ENCODE measurements around the gene ITPR2. TPM values are rescaled to one million over a fixed set of nuclear protein-coding genes. Genes with fewer than 3 reads are reported as not detected.

The ITPR2 gene
- total RNA-seq, 2 donors from 2014 or later, result 14.8 to 74.4 TPM

GRCh38 chr12:26573225-26573909, 259.6 kb downstream of the ITPR2 start:
- no peak for TF ChIP-seq CTCF (conservative IDR thresholded peaks at IDR 0.05)
- Histone ChIP-seq H3K27ac (ENCODE audit: low read depth, low read length) (no peak overlapping the region), H3K36me3 (ENCODE audit: control insufficient read depth, insufficient read depth, low read length) (no peaks in the 10 kb centered on the region), H3K4me1 (ENCODE audit: control insufficient read depth, insufficient read depth, low read length) (peaks cover 11% of the 10 kb centered on the region), H3K27me3 (ENCODE audit: control insufficient read depth, insufficient read depth, low read length, poor library complexity, severe bottlenecking) (no peaks in the 10 kb centered on the region), H3K4me3 (ENCODE audit: low read length) (no peak overlapping the region), H3K9ac (ENCODE audit: extremely low read depth, low read length, poor library complexity, severe bottlenecking) (no peak overlapping the region), H3K9me3 (ENCODE audit: control insufficient read depth, low read length) (no peaks in the 10 kb centered on the region)
- DNase-seq, result peak; percentile 57
- 81 to 100% methylated on average over 1 of the region's 1 CpG for WGBS, 2 experiments (ENCODE audit: insufficient coverage in 1 of 2, insufficient read length in 1 of 2)
- H3K9me3 Mint-ChIP-seq, result no peaks in the 10 kb centered on the region
- peaks cover 36% of the 10 kb centered on the region for H3K4me1 Mint-ChIP-seq
- H3K27ac Mint-ChIP-seq, result no peak overlapping the region
- H3K4me3 Mint-ChIP-seq, result no peak overlapping the region
- H3K36me3 Mint-ChIP-seq (ENCODE audit: low read depth), result peaks cover 13% of the 10 kb centered on the region
- H3K27me3 Mint-ChIP-seq (ENCODE audit: insufficient read depth), result peaks cover 2% of the 10 kb centered on the region

- peaks cover 2% of the 10 kb centered on the region for H3K27me3 Mint-ChIP-seq (ENCODE audit: insufficient read depth)
- H3K9ac ChIP-seq (ENCODE audit: extremely low read depth, low read length, poor library complexity, severe bottlenecking), result no peak overlapping the region
- H3K27ac Mint-ChIP-seq, result no peak overlapping the region
- no peak for DNase-seq
- no peaks in the 10 kb centered on the region for H3K27me3 ChIP-seq (ENCODE audit: control insufficient read depth, insufficient read depth, low read length, poor library complexity, severe bottlenecking)
- H3K36me3 Mint-ChIP-seq (ENCODE audit: low read depth), result peaks cover 10% of the 10 kb centered on the region
- H3K4me1 ChIP-seq (ENCODE audit: control insufficient read depth, insufficient read depth, low read length), result peaks cover 11% of the 10 kb centered on the region
- no peak overlapping the region for H3K4me3 ChIP-seq (ENCODE audit: low read length)
- WGBS, 2 experiments (ENCODE audit: insufficient coverage in 1 of 2, insufficient read length in 1 of 2), result 75 to 84% methylated on average over 1 of the region's 1 CpG
- no peak overlapping the region for H3K4me3 Mint-ChIP-seq
- H3K4me1 Mint-ChIP-seq, result peaks cover 36% of the 10 kb centered on the region
- no peaks in the 10 kb centered on the region for H3K36me3 ChIP-seq (ENCODE audit: control insufficient read depth, insufficient read depth, low read length)
- no peak for TF ChIP-seq CTCF (conservative IDR thresholded peaks at IDR 0.05)
- H3K27ac ChIP-seq (ENCODE audit: low read depth, low read length), result no peak overlapping the region
- no peaks in the 10 kb centered on the region for H3K9me3 Mint-ChIP-seq
- H3K9me3 ChIP-seq (ENCODE audit: control insufficient read depth, low read length), result no peaks in the 10 kb centered on the region
Observed at GRCh38 chr12:26572137-26572536, 260.9 kb downstream of the ITPR2 start.

GRCh38 chr12:26571560-26571959, 261.4 kb downstream of the ITPR2 start:
- Histone ChIP-seq H3K4me1 (ENCODE audit: control insufficient read depth, insufficient read depth, low read length) (peaks cover 11% of the 10 kb centered on the region), H3K9ac (ENCODE audit: extremely low read depth, low read length, poor library complexity, severe bottlenecking) (no peak overlapping the region), H3K27me3 (ENCODE audit: control insufficient read depth, insufficient read depth, low read length, poor library complexity, severe bottlenecking) (no peaks in the 10 kb centered on the region), H3K4me3 (ENCODE audit: low read length) (no peak overlapping the region), H3K9me3 (ENCODE audit: control insufficient read depth, low read length) (no peaks in the 10 kb centered on the region), H3K36me3 (ENCODE audit: control insufficient read depth, insufficient read depth, low read length) (no peaks in the 10 kb centered on the region), H3K27ac (ENCODE audit: low read depth, low read length) (no peak overlapping the region)
- WGBS, 2 experiments (ENCODE audit: insufficient coverage in 1 of 2, insufficient read length in 1 of 2), result 79 to 86% methylated on average over 2 to 3 of the region's 3 CpGs
- DNase-seq, result no peak
- H3K9me3 Mint-ChIP-seq, result no peaks in the 10 kb centered on the region
- peaks cover 36% of the 10 kb centered on the region for H3K4me1 Mint-ChIP-seq
- H3K27me3 Mint-ChIP-seq (ENCODE audit: insufficient read depth), result peaks cover 2% of the 10 kb centered on the region
- no peak overlapping the region for H3K27ac Mint-ChIP-seq
- peaks cover 6% of the 10 kb centered on the region for H3K36me3 Mint-ChIP-seq (ENCODE audit: low read depth)
- no peak overlapping the region for H3K4me3 Mint-ChIP-seq
- no peak for TF ChIP-seq CTCF (conservative IDR thresholded peaks at IDR 0.05)

Measured in endodermal cell (in vitro differentiated cells).